ENCODE results near the gene CCNG1. TPM values are rescaled to one million over a fixed set of nuclear protein-coding genes. Genes with fewer than 3 reads are reported as not detected.
"Not testable (repeated sequence)": the region's sequence is repeated elsewhere in the genome, so short reads cannot be mapped to it uniquely, and the experiment has no call there.

CCNG1 gene
- total RNA-seq, 1 donor from 2014 or later: 53.0 TPM

GRCh38 chr5:163408311-163408923 is 29.0 kb upstream of the CCNG1 start:
- Histone ChIP-seq H3K9me3 (no peaks in the 10 kb centered on the region), H3K4me3 (peak overlapping the region in 1 of 2 donors; percentile 19), H3K36me3 (no peaks in the 10 kb centered on the region), H3K27ac (no peak overlapping the region), H3K27me3 (no peaks in the 10 kb centered on the region), H3K4me1 (peaks cover 5% of the 10 kb centered on the region)
- DNase-seq (ENCODE audit: extremely low spot score in 2 of 2): no peak
- TF ChIP-seq CTCF (IDR thresholded peaks at IDR 0.05): peak; percentile 55 to 78 (median 74)
- TF ChIP-seq POLR2AphosphoS5 (IDR thresholded peaks at IDR 0.05; ENCODE audit: insufficient read depth in 1 of 2, low read depth in 1 of 2): no peak
- no peak for TF ChIP-seq POLR2A (IDR thresholded peaks at IDR 0.05)
- intact Hi-C loops (cut with DNase I): no loop called here

DNA sequence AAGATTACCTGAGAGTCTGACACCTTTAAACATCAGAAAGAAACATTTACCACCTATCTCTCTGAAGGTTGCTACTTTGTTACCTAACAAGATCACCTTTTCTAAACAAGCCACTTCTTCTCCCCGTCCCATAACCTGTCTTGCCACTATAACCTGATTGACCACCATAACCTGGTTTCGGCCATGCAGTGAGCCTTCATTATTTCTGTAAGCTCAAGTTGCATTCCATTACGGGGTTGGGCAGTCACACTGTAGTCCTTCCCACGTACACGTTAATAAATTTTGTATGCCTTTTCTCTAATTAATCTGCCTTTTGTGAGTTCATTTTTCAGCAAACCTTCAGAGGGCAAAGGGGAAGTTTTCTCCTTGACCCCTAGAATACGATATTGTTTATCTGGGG is 28.0 kb upstream of the CCNG1 start:
- H3K9me3 ChIP-seq: no peaks in the 10 kb centered on the region
- no peak overlapping the region for H3K4me3 ChIP-seq
- DNase-seq (ENCODE audit: extremely low spot score in 2 of 2): no peak
- H3K4me1 ChIP-seq: peaks cover 5% of the 10 kb centered on the region
- no peaks in the 10 kb centered on the region for H3K27me3 ChIP-seq
- H3K36me3 ChIP-seq: no peaks in the 10 kb centered on the region
- TF ChIP-seq POLR2A (IDR thresholded peaks at IDR 0.05) (no peak), POLR2AphosphoS5 (IDR thresholded peaks at IDR 0.05; ENCODE audit: insufficient read depth in 1 of 2, low read depth in 1 of 2) (no peak), CTCF (IDR thresholded peaks at IDR 0.05) (no peak)
- no peak overlapping the region for H3K27ac ChIP-seq
- intact Hi-C loops (cut with DNase I): no loop called here

DNA sequence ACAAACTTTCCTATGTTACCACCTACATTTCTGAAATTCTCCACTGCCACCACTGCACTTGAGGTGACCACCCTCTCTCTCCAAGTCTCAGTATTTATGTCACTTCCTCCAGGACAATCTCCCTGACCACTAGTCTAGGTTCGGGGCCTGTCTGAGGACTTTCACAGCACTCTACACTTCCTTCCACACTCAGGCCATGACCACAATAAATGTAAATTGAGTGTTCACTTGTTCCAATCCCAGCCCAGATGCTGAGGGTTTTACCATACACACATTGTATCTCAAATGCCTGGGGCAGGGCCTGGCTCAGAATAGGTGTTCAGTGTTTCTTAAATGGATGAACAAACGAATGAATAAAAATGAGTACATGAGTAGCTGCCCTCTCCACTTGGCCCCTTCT is 26.9 kb upstream of the CCNG1 start:
- no peak for TF ChIP-seq POLR2AphosphoS5 (IDR thresholded peaks at IDR 0.05; ENCODE audit: insufficient read depth in 1 of 2, low read depth in 1 of 2)
- no peaks in the 10 kb centered on the region for H3K27me3 ChIP-seq
- intact Hi-C loops (cut with DNase I): no loop called here
- H3K4me1 ChIP-seq: peaks cover 5% of the 10 kb centered on the region
- H3K36me3 ChIP-seq: no peaks in the 10 kb centered on the region
- DNase-seq (ENCODE audit: extremely low spot score in 2 of 2): no peak
- H3K9me3 ChIP-seq: no peaks in the 10 kb centered on the region
- no peak overlapping the region for H3K27ac ChIP-seq
- H3K4me3 ChIP-seq: no peak overlapping the region

DNA sequence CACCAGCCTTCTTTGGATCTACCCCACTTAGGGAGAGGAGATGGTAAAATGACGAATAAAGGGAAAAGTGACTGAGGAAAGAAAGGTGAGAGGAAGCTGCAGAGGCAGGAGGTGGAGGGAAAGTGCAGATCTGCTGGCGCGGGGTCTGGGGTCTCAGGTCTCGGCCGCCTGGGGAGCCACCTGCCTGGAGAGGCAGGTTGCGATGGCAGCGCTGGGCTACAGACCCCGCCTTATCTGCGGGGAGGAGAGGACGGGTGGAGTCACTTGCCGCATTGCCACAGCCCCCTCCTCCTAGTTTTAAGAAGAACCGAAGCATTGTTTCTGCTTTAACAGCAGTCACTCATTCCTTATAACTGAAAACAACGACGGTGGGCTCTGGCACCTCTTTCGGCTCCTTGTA is 21.7 kb upstream of the CCNG1 start:
- intact Hi-C loops (cut with DNase I); H3K4me3 ChIP-seq; H3K9me3 ChIP-seq; H3K27ac ChIP-seq; H3K36me3 ChIP-seq; DNase-seq (ENCODE audit: extremely low spot score in 2 of 2); H3K4me1 ChIP-seq; H3K27me3 ChIP-seq: not testable (repeated sequence)

GRCh38 chr5:163424836-163425235 is 12.6 kb upstream of the CCNG1 start:
- Histone ChIP-seq H3K9me3 (no peaks in the 10 kb centered on the region), H3K27me3 (no peaks in the 10 kb centered on the region)
- no peak for DNase-seq (ENCODE audit: extremely low spot score in 2 of 2)

DNA sequence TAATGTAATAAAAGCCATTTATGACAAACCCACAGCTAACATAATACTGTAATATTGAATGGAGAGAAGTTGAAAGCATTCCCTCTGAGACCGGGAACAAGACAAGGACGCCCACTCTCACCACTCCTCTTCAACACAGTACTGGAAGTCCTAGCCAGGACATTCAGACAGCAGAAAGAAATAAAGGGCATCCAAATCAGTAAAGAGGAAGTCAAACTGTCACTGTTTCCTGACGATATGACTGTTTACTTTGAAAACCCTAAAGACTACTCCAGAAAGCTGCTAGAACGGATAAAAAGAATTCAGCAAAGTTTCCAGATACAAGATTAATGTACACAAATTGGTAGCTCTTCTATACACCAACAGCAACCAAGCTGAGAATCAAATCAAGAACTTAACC is 11.3 kb upstream of the CCNG1 start:
- H3K36me3 ChIP-seq; H3K4me1 ChIP-seq; H3K9me3 ChIP-seq; H3K27me3 ChIP-seq; DNase-seq (ENCODE audit: extremely low spot score in 2 of 2); H3K4me3 ChIP-seq; H3K27ac ChIP-seq; intact Hi-C loops (cut with DNase I): not testable (repeated sequence)

More at GRCh38 chr5:163424836-163425235, 12.6 kb upstream of the CCNG1 start:
- Histone ChIP-seq H3K36me3 (no peaks in the 10 kb centered on the region), H3K4me1 (no peaks in the 10 kb centered on the region), H3K27ac (no peak overlapping the region), H3K4me3 (no peak overlapping the region)
- TF ChIP-seq POLR2A (IDR thresholded peaks at IDR 0.05) (no peak), POLR2AphosphoS5 (IDR thresholded peaks at IDR 0.05; ENCODE audit: insufficient read depth in 1 of 2, low read depth in 1 of 2) (no peak), CTCF (IDR thresholded peaks at IDR 0.05) (no peak)
- intact Hi-C loops (cut with DNase I): no loop called here
